Loucy (cell line): Measurements from ENCODE around the gene EPB41.

Experiments
- H2AFZ ChIP-seq: fragments of 200-600 bp; sonication (generic); 2 replicates; pipeline ENCODE4 v1.6.0; 2016; ENCODE audit warnings: antibody characterized with exemption, mild to moderate bottlenecking, low read length, moderate library complexity
- H3F3A ChIP-seq: fragments of 200-600 bp; 2 replicates; pipeline ENCODE4 v1.6.0; 2016; ENCODE audit warnings: antibody characterized with exemption, low read depth, mild to moderate bottlenecking
- H3K27me3 ChIP-seq: fragments of 200-600 bp; sonication (generic); 2 replicates; pipeline ENCODE4 v1.6.1; 2014; ENCODE audit warnings: low read length, mild to moderate bottlenecking; ENCODE audit not compliant: insufficient read depth, poor library complexity, severe bottlenecking
- H3K36me3 ChIP-seq: fragments of 200-600 bp; sonication (generic); 2 replicates; pipeline ENCODE4 v1.6.1; 2016; ENCODE audit warnings: low read length; ENCODE audit not compliant: insufficient read depth
- H3K4me1 ChIP-seq: fragments of 200-600 bp; sonication (generic); 2 replicates; pipeline ENCODE4 v1.5.1; 2014; ENCODE audit warnings: low read length, mild to moderate bottlenecking; ENCODE audit not compliant: insufficient read depth, poor library complexity, severe bottlenecking
- H3K4me2 ChIP-seq: fragments of 200-600 bp; sonication (generic); 2 replicates; pipeline ENCODE4 v1.6.0; 2014; ENCODE audit warnings: antibody characterized with exemption, low read length, low read depth, mild to moderate bottlenecking; ENCODE audit not compliant: poor library complexity, severe bottlenecking
- H3K4me3 ChIP-seq: fragments of 200-600 bp; sonication (generic); 2 replicates; pipeline ENCODE4 v1.5.1; 2014; ENCODE audit warnings: low read length, mild to moderate bottlenecking, mixed read lengths; ENCODE audit not compliant: poor library complexity, severe bottlenecking
- H3K79me2 ChIP-seq: fragments of 200-600 bp; sonication (generic); 2 replicates; pipeline ENCODE4 v1.6.1; 2014; ENCODE audit warnings: low read length; ENCODE audit not compliant: insufficient read depth
- H3K9ac ChIP-seq: fragments of 200-600 bp; sonication (generic); 2 replicates; pipeline ENCODE4 v1.6.0; 2014; ENCODE audit warnings: mild to moderate bottlenecking, low read depth, low read length, moderate library complexity; ENCODE audit not compliant: poor library complexity, severe bottlenecking
- H3K9me2 ChIP-seq: fragments of 200-600 bp; sonication (generic); replicated peaks from 2 replicates; pipeline ENCODE4 v1.6.1; 2016; ENCODE audit warnings: low read depth, low read length, mixed read lengths
- H3K9me3 ChIP-seq: fragments of 200-600 bp; sonication (generic); 2 replicates; pipeline ENCODE4 v1.6.1; 2014; ENCODE audit warnings: mild to moderate bottlenecking, antibody characterized with exemption, low read length, low read depth; ENCODE audit not compliant: insufficient read depth
- H4K20me1 ChIP-seq: fragments of 200-600 bp; sonication (generic); 2 replicates; pipeline ENCODE4 v1.6.0; 2014; ENCODE audit warnings: antibody characterized with exemption, low read length, mild to moderate bottlenecking; ENCODE audit not compliant: insufficient read depth, poor library complexity, severe bottlenecking
- EZH2phosphoT487 ChIP-seq: fragments of 200-600 bp; IDR thresholded peaks from 2 replicates; pipeline ENCODE4 v1.6.1; 2018; ENCODE audit warnings: antibody characterized with exemption, mild to moderate bottlenecking, moderate library complexity, borderline replicate concordance
- TF ChIP-seq, protein P1 (sequence below): fragments of 200-600 bp; sonication (generic); conservative IDR thresholded peaks from 2 replicates; pipeline ENCODE4 v1.5.1; 2014; ENCODE audit warnings: mild to moderate bottlenecking, antibody characterized with exemption, low read length

EPB41 gene

DNA sequence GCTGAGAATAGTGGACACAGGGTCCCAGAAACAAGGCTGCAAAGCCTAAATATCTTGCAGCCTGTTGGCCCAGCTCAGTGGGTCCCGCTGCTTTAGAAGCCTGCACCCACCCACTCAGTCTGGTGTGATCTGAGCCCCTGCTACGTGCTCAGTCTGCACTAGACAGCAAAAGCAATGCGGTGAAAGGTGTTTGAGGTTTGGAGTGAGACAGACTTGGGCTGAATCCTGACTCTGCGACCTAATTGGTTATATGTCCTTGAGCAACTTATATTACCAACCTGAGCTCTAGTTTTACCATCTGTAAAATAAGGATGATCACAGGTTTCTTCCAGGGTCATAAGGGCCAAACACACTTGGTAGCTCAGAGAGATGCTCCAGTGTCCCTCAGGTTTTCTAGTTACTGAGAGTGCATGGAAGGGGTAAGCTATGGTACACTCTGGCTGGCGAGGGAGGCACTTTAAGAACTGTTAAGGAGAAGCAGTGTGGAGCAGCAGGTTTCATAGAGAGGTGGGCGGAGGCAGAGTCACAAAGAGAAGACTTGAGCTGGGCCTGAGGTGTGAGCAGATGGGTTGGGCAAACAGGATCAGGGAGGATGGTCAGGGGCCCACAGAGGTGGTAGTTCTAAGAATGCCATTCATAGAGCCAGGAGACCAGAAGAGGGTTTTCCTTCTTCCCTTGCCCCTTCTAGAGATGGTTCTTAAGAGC, 199.2 kb downstream of the EPB41 start:
- Histone ChIP-seq H3K9me3 (no peaks in the 10 kb centered on the region), H3K79me2 (no peaks in the 10 kb centered on the region), H4K20me1 (no peaks in the 10 kb centered on the region), H2AFZ (no peak overlapping the region), H3K9me2 (no peaks in the 10 kb centered on the region), H3K4me2 (no peak overlapping the region), H3K36me3 (peaks cover 62% of the 10 kb centered on the region; the same call in 1 of the 2 replicates), H3F3A (no peaks in the 10 kb centered on the region), H3K4me1 (no peaks in the 10 kb centered on the region), H3K27me3 (no peaks in the 10 kb centered on the region), H3K9ac (no peak overlapping the region), H3K4me3 (no peak overlapping the region)
- TF ChIP-seq, protein P1, sequence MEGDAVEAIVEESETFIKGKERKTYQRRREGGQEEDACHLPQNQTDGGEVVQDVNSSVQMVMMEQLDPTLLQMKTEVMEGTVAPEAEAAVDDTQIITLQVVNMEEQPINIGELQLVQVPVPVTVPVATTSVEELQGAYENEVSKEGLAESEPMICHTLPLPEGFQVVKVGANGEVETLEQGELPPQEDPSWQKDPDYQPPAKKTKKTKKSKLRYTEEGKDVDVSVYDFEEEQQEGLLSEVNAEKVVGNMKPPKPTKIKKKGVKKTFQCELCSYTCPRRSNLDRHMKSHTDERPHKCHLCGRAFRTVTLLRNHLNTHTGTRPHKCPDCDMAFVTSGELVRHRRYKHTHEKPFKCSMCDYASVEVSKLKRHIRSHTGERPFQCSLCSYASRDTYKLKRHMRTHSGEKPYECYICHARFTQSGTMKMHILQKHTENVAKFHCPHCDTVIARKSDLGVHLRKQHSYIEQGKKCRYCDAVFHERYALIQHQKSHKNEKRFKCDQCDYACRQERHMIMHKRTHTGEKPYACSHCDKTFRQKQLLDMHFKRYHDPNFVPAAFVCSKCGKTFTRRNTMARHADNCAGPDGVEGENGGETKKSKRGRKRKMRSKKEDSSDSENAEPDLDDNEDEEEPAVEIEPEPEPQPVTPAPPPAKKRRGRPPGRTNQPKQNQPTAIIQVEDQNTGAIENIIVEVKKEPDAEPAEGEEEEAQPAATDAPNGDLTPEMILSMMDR, result no peak
- TF ChIP-seq EZH2phosphoT487, result no peak

DNA sequence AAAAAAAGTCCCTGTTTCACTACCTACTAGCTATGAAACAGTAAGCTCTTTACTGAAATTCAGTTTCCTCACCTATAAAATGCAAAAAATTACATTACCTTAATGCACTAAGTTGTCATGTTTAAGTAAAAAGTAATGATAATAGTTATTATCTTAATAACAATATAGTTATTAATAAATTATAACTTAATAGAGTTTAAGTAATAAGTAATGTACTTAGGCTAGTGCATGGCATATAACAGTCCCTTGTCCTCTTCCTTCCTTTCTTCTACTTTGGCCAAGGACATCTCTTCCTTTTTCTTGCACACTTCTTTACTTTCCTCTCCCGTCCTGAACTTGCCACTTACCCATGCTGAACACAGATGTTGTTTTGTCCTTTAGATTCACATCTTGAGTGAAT, 200.3 kb downstream of the EPB41 start:
- Histone ChIP-seq H3K4me1 (no peaks in the 10 kb centered on the region), H3K9ac (no peak overlapping the region), H3K79me2 (no peaks in the 10 kb centered on the region), H3K4me2 (no peak overlapping the region), H3K36me3 (peaks cover 56% of the 10 kb centered on the region; the same call in 1 of the 2 replicates), H4K20me1 (no peaks in the 10 kb centered on the region), H3K4me3 (no peak overlapping the region), H3K27me3 (no peaks in the 10 kb centered on the region), H3K9me3 (no peaks in the 10 kb centered on the region), H2AFZ (no peak overlapping the region), H3K9me2 (no peaks in the 10 kb centered on the region), H3F3A (no peaks in the 10 kb centered on the region)
- TF ChIP-seq EZH2phosphoT487, result no peak
- TF ChIP-seq, protein P1, result no peak

- no peak overlapping the region for H2AFZ ChIP-seq
- H3K4me3 ChIP-seq, result no peak overlapping the region
- H4K20me1 ChIP-seq, result no peaks in the 10 kb centered on the region
- no peak for TF ChIP-seq EZH2phosphoT487
- TF ChIP-seq, protein P1, result peak; percentile 21
- no peaks in the 10 kb centered on the region for H3K27me3 ChIP-seq
- H3K4me2 ChIP-seq, result no peak overlapping the region
- no peaks in the 10 kb centered on the region for H3K9me3 ChIP-seq
- no peaks in the 10 kb centered on the region for H3K79me2 ChIP-seq
- H3F3A ChIP-seq, result no peaks in the 10 kb centered on the region
- no peak overlapping the region for H3K9ac ChIP-seq
- no peaks in the 10 kb centered on the region for H3K4me1 ChIP-seq
- no peaks in the 10 kb centered on the region for H3K9me2 ChIP-seq
- H3K36me3 ChIP-seq, result peaks cover 41% of the 10 kb centered on the region; the same call in 1 of the 2 replicates
Observed at GRCh38 chr1:29117381-29117780, 203.0 kb downstream of the EPB41 start.
